ENCODE measurements around the gene GSDME. TPM values are rescaled to one million over a fixed set of nuclear protein-coding genes. Genes with fewer than 3 reads are reported as not detected.

The GSDME gene
- total RNA-seq, 1 donor from 2014 or later = 10.8 TPM

- no peak for TF ChIP-seq CTCF (conservative IDR thresholded peaks at IDR 0.05)
- no peaks in the 10 kb centered on the region for H3K4me1 Mint-ChIP-seq (ENCODE audit: unreplicated experiment)
- H3K9me3 Mint-ChIP-seq = peaks cover 3% of the 10 kb centered on the region
- no peak overlapping the region for H3K27ac Mint-ChIP-seq
- no peak overlapping the region for H3K4me3 Mint-ChIP-seq
- no peak for DNase-seq (ENCODE audit: extremely low spot score, unreplicated experiment)
- H3K27me3 Mint-ChIP-seq = peaks cover 2% of the 10 kb centered on the region
- H3K36me3 Mint-ChIP-seq = no peaks in the 10 kb centered on the region
These were observed 24.4 kb downstream of the GSDME start for GRCh38 chr7:24732646-24733413.

- peaks cover 2% of the 10 kb centered on the region for H3K27me3 Mint-ChIP-seq
These were observed 26.0 kb downstream of the GSDME start for GRCh38 chr7:24731313-24731712.

GRCh38 chr7:24730018-24730369 is 27.3 kb downstream of the GSDME start:
- H3K4me1 Mint-ChIP-seq (ENCODE audit: unreplicated experiment) = no peaks in the 10 kb centered on the region
- peaks cover 2% of the 10 kb centered on the region for H3K27me3 Mint-ChIP-seq
- no peak for TF ChIP-seq CTCF (conservative IDR thresholded peaks at IDR 0.05)
- no peak overlapping the region for H3K4me3 Mint-ChIP-seq
- peaks cover 3% of the 10 kb centered on the region for H3K9me3 Mint-ChIP-seq
- no peaks in the 10 kb centered on the region for H3K36me3 Mint-ChIP-seq
- DNase-seq (ENCODE audit: extremely low spot score, unreplicated experiment) = no peak
- no peak overlapping the region for H3K27ac Mint-ChIP-seq

More at GRCh38 chr7:24731313-24731712, 26.0 kb downstream of the GSDME start:
- no peaks in the 10 kb centered on the region for H3K4me1 Mint-ChIP-seq (ENCODE audit: unreplicated experiment)
- H3K27ac Mint-ChIP-seq = no peak overlapping the region
- DNase-seq (ENCODE audit: extremely low spot score, unreplicated experiment) = no peak
- H3K9me3 Mint-ChIP-seq = no peaks in the 10 kb centered on the region
- no peaks in the 10 kb centered on the region for H3K36me3 Mint-ChIP-seq
- TF ChIP-seq CTCF (conservative IDR thresholded peaks at IDR 0.05) = no peak
- H3K4me3 Mint-ChIP-seq = no peak overlapping the region

- no peak overlapping the region for H3K4me3 Mint-ChIP-seq
- no peak overlapping the region for H3K27ac Mint-ChIP-seq
- H3K4me1 Mint-ChIP-seq (ENCODE audit: unreplicated experiment) = no peaks in the 10 kb centered on the region
- H3K36me3 Mint-ChIP-seq = no peaks in the 10 kb centered on the region
- H3K9me3 Mint-ChIP-seq = peaks cover 7% of the 10 kb centered on the region
- no peak for TF ChIP-seq CTCF (conservative IDR thresholded peaks at IDR 0.05)
- peaks cover 2% of the 10 kb centered on the region for H3K27me3 Mint-ChIP-seq
- DNase-seq (ENCODE audit: extremely low spot score, unreplicated experiment) = no peak
These were observed 27.8 kb downstream of the GSDME start for GRCh38 chr7:24729365-24730017.

- no peak for DNase-seq (ENCODE audit: extremely low spot score, unreplicated experiment)
- no peak for TF ChIP-seq CTCF (conservative IDR thresholded peaks at IDR 0.05)
- Mint-ChIP-seq H3K4me1 (ENCODE audit: unreplicated experiment) (no peaks in the 10 kb centered on the region), H3K36me3 (no peaks in the 10 kb centered on the region), H3K27ac (no peak overlapping the region), H3K27me3 (peaks cover 2% of the 10 kb centered on the region), H3K9me3 (peaks cover 7% of the 10 kb centered on the region), H3K4me3 (no peak overlapping the region)
These were observed 28.5 kb downstream of the GSDME start for GRCh38 chr7:24728503-24729364.

Data from type B pancreatic cell (in vitro differentiated cells).